ENCODE measurements around the gene EIF3A.
"Not testable (repeated sequence)": the region's sequence is repeated elsewhere in the genome, so short reads cannot be mapped to it uniquely, and the experiment has no call there.

EIF3A gene

GRCh38 chr10:119049777-119050176, 30.8 kb downstream of the EIF3A start:
- no peak for DNase-seq

GRCh38 chr10:119049361-119049760, 31.3 kb downstream of the EIF3A start:
- no peak for DNase-seq

- DNase-seq: no peak
Measured at GRCh38 chr10:119045561-119045960, 35.1 kb downstream of the EIF3A start.

- DNase-seq: no peak
Measured at GRCh38 chr10:119042169-119042568, 38.4 kb downstream of the EIF3A start.

- DNase-seq: no peak
Measured at GRCh38 chr10:119041326-119041725, 39.3 kb downstream of the EIF3A start.

GRCh38 chr10:119039161-119039560, 41.5 kb downstream of the EIF3A start:
- DNase-seq: no peak

GRCh38 chr10:119031496-119032059, 49.0 kb downstream of the EIF3A start:
- DNase-seq: no peak

- DNase-seq: peak; percentile 70
Measured at GRCh38 chr10:119030421-119031250, 50.0 kb downstream of the EIF3A start.

GRCh38 chr10:119029613-119030420, 50.8 kb downstream of the EIF3A start, which contains the start of gene NANOS1:
TSS of gene NANOS1 (plus strand) at chr10:119029714. CDS start at chr10:119029802, 88 bp downstream.
- peak; percentile 37 for DNase-seq

GRCh38 chr10:119028900-119029612, 51.6 kb downstream of the EIF3A start:
- DNase-seq: peak; percentile 88

- DNase-seq: not testable (repeated sequence)
Measured at GRCh38 chr10:119028445-119028899, 52.1 kb downstream of the EIF3A start.

- DNase-seq: no peak
Measured at GRCh38 chr10:119026301-119027110, 54.1 kb downstream of the EIF3A start.

GRCh38 chr10:119025776-119026175, 54.8 kb downstream of the EIF3A start:
- DNase-seq: no peak

- no peak for DNase-seq
Measured at GRCh38 chr10:119025336-119025735, 55.3 kb downstream of the EIF3A start.

GRCh38 chr10:119024882-119025281, 55.7 kb downstream of the EIF3A start:
- no peak for DNase-seq

- no peak for DNase-seq
Measured at GRCh38 chr10:119023553-119023868, 57.1 kb downstream of the EIF3A start.

- no peak for DNase-seq
Measured at GRCh38 chr10:119022846-119023552, 57.6 kb downstream of the EIF3A start.

- DNase-seq: no peak
Measured at GRCh38 chr10:119020627-119020946, 60.0 kb downstream of the EIF3A start.

GRCh38 chr10:119007211-119007574, 73.4 kb downstream of the EIF3A start:
- DNase-seq: no peak

GRCh38 chr10:119006451-119007210, 74.0 kb downstream of the EIF3A start:
- no peak for DNase-seq

Measured in activated CD4-positive, alpha-beta T cell treated with anti-CD3 and anti-CD28 coated beads, Interleukin-2, Interleukin-6, amounts not matched to agents 100 ng/mL and 50 ng/mL, durations not matched to agents 16 hours and 8 hours (primary cell).